Pancreas (tissue), 10 donors: ENCODE measurements around the gene UBE2L5. TPM values are rescaled to one million over a fixed set of nuclear protein-coding genes. Genes with fewer than 3 reads are reported as not detected.

Experiments used
- ATAC-seq, 4 donors: fragments of 200-7000 bp; cut with Tn5 transposase; one replicate each; pipeline versions ENCODE4 v1.8.0 to v1.9.1; 2020; ENCODE audit warnings: mild to moderate bottlenecking in 4 of 4, moderate library complexity in 4 of 4
- DNase-seq, 6 donors: peaks; one replicate each; pipeline ENCODE4 v3.0.0-alpha.2; 2020
- FAIRE-seq: peaks from 2 replicates; lab custom pipeline; 2012; peaks lifted over from hg19 to GRCh38; lab: Jason Lieb, UNC
- H3K27ac ChIP-seq, 4 donors: fragments of 200-600 bp; sonication (generic); 1 replicate in 3 of 4; 2 replicates in 1 of 4; pipeline versions ENCODE4 v1.5.0 to v1.8.0; 2020
- H3K27me3 ChIP-seq, 4 donors: fragments of 200-600 bp; one replicate each; pipeline ENCODE4 v1.8.0; 2021
- H3K36me3 ChIP-seq, 3 donors: fragments of 200-600 bp; sonication (generic) in 1 of 3; one replicate each; pipeline versions ENCODE4 v1.5.0 to v1.8.0; 2020 to 2021
- H3K4me1 ChIP-seq, 3 donors: fragments of 200-600 bp; one replicate each; pipeline ENCODE4 v1.8.0; 2021
- H3K4me3 ChIP-seq, 4 donors: fragments of 200-600 bp; sonication (generic) in 2 of 4; one replicate each; pipeline versions ENCODE4 v1.5.0 to v1.8.0; 2020 to 2021
- H3K9me3 ChIP-seq, 4 donors: fragments of 200-600 bp; one replicate each; pipeline ENCODE4 v1.8.0; 2021
- WGBS, 2 donors: extraction: QIAGEN DNeasy Blood & Tissue Kit; methylation state at CpG; one replicate each; pipeline ENCODE4 v1.1.7; 2013; 5-methylcytosine and 5-hydroxymethylcytosine counted together
- intact Hi-C, 3 donors: fragments of 100-400 bp; cut with DNase I; formaldehyde crosslinking; loops; one replicate each; pipeline versions ENCODE4 v1.11.1 to v1.14.2; 2022
- polyA plus RNA-seq, 2 donors: library from polyadenylated mRNA; stranded (reverse); fragments of 200-250 nt; gene quantifications; one replicate each; pipeline ENCODE4 v1.2.3, GENCODE V29; 2013
- total RNA-seq, 6 donors: library from RNA; stranded (reverse); fragmentation: NEBNext Ultra II Directional in 4 of 6; extraction: Animal tissue kit (Norgen Biotek cat#: 25700) in 4 of 6; gene quantifications; one replicate each; pipeline versions ENCODE4 v1.2.1 to v1.2.4, GENCODE V29; 2021 to 2023
- TF ChIP-seq, protein P1 (sequence below), 4 donors: fragments of 200-600 bp; sonication (generic) in 3 of 4; IDR thresholded peaks; one replicate each; pipeline versions ENCODE4 v1.5.0 to v1.8.0; 2021; ENCODE audit warnings: antibody characterized with exemption in 4 of 4
- donor health status: healthy with polysubstance abuse.
- donor health status: DM: no; HTN: no; CAD: no; lungs with moderate emphysema.
- donor health status: DM: no; HTN: no; CAD: no.
- donor health status: control.
- donor health status: control.
- donor health status: Bipolar disorder and iron deficiency.
- donor health status: DM: yes; HTN: yes; CAD: no.
- donor health status: DM: no; HTN: no; CAD: no.
- donor health status: DM: no; HTN: no; CAD: no.
- donor health status: DM: yes; HTN: yes; CAD: no.

Gene UBE2L5
- total and polyA plus RNA-seq, 8 donors, result 0.02 TPM; not detected in 7

DNA sequence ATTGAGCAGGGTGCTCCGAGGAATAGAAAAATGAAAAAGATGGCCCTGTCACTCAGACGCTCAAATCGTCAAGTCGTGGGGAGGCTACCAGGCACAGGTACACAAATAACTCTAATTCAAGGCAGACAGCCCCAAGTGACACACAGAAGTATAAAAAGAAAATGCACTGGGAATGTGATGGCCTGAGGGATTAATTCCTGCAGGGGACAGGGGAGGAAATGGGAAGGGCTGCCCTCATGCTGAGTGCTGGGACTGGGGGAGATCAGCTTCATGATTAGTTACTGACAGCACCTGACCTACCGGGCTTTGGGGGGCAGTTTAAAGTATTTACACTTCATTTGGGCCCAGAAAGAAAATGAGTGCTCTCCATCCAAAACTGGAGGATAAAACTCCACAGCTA, 20.9 kb upstream of the UBE2L5 start:
- WGBS, 2 donors, result 90 to 93% methylated on average over 5 of the region's 5 CpGs
- intact Hi-C loops, result no loop called here

DNA sequence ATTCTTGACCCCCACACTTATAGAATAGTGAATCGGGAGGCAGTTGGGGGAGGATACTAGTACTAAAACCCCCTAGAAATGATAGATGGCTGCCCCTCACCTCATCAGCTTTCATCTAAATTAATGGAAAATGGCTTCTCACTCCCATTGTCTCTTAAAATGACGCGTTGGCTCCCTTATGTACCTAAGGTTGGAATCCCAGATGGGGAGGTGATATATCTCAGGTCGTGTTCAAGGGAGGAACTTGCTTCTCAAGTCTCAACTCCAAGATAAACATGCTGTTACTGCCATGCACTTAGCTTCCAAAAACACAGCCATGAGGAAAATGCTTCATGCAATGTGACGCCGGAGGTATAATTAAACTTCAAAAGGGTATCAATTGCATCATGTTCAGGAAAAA, 18.8 kb upstream of the UBE2L5 start:
- H3K36me3 ChIP-seq, result no peaks in the 10 kb centered on the region
- FAIRE-seq, result no peak
- no peaks in the 10 kb centered on the region for H3K9me3 ChIP-seq
- H3K27ac ChIP-seq, result no peak overlapping the region
- DNase-seq, result no peak
- TF ChIP-seq, protein P1, sequence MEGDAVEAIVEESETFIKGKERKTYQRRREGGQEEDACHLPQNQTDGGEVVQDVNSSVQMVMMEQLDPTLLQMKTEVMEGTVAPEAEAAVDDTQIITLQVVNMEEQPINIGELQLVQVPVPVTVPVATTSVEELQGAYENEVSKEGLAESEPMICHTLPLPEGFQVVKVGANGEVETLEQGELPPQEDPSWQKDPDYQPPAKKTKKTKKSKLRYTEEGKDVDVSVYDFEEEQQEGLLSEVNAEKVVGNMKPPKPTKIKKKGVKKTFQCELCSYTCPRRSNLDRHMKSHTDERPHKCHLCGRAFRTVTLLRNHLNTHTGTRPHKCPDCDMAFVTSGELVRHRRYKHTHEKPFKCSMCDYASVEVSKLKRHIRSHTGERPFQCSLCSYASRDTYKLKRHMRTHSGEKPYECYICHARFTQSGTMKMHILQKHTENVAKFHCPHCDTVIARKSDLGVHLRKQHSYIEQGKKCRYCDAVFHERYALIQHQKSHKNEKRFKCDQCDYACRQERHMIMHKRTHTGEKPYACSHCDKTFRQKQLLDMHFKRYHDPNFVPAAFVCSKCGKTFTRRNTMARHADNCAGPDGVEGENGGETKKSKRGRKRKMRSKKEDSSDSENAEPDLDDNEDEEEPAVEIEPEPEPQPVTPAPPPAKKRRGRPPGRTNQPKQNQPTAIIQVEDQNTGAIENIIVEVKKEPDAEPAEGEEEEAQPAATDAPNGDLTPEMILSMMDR (IDR thresholded peaks at IDR 0.05), result no peak
- WGBS, 2 donors, result 80 to 85% methylated on average over 6 of the region's 6 CpGs
- no peaks in the 10 kb centered on the region for H3K27me3 ChIP-seq
- H3K4me3 ChIP-seq, result no peak overlapping the region
- no peak for ATAC-seq
- no peaks in the 10 kb centered on the region for H3K4me1 ChIP-seq
- intact Hi-C loops, result no loop called here

More for the DNA sequence above, 20.9 kb upstream of the UBE2L5 start:
- ATAC-seq, result no peak
- Histone ChIP-seq H3K4me3 (no peak overlapping the region), H3K27me3 (no peaks in the 10 kb centered on the region), H3K27ac (no peak overlapping the region), H3K9me3 (no peaks in the 10 kb centered on the region), H3K4me1 (peaks cover 0 to under 1% (median 0%) of the 10 kb centered on the region in 3 donors), H3K36me3 (no peaks in the 10 kb centered on the region)
- TF ChIP-seq, protein P1 (IDR thresholded peaks at IDR 0.05), result no peak
- DNase-seq, result no peak
- FAIRE-seq, result no peak

GRCh38 chr13:30404207-30404606, 18.1 kb upstream of the UBE2L5 start:
- Histone ChIP-seq H3K27ac (no peak overlapping the region), H3K36me3 (no peaks in the 10 kb centered on the region), H3K9me3 (no peaks in the 10 kb centered on the region), H3K4me1 (peaks cover 0 to 3% (median 0%) of the 10 kb centered on the region in 3 donors), H3K27me3 (no peaks in the 10 kb centered on the region), H3K4me3 (no peak overlapping the region)
- no peak for DNase-seq
- TF ChIP-seq, protein P1 (IDR thresholded peaks at IDR 0.05), result no peak
- no peak for FAIRE-seq
- ATAC-seq, result no peak
- 65 to 66% methylated on average over 5 of the region's 5 CpGs for WGBS, 2 donors
- intact Hi-C loops, result no loop called here

DNA sequence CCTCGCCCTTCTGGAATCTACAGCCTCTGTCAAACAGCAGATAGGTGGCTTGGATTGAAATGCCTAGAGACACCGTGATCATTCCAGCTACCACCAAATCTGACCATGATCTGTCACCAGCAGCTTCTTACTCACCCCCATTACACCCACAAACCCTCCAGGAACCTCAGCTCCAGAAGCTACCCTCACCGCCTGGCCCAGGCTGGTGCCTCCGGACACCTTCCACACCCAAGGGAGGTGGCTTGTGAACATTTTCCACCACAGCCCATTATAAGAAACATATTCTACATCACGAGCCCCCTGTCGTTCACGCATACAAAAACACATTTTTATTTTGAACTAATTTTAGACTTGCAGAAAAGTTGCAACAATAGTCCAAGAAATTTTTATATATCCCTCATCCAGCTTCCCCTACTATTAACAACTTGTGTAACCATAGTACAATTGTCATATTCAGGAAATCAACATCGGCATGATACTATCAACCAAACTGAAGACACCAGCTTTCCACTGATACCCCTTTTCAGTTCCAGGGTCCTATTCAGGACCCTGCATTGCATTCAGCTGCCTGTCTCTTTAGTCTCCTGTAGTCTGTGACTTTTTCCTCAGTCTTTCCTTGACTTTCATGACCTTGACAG, 15.4 kb upstream of the UBE2L5 start:
- WGBS, 2 donors, result 91 to 94% methylated on average over 8 of the region's 8 CpGs
- intact Hi-C loops, result no loop called here
- Histone ChIP-seq H3K4me1 (peaks cover 0 to 3% (median 0%) of the 10 kb centered on the region in 3 donors), H3K27ac (no peak overlapping the region), H3K4me3 (no peak overlapping the region), H3K27me3 (no peaks in the 10 kb centered on the region), H3K9me3 (no peaks in the 10 kb centered on the region), H3K36me3 (no peaks in the 10 kb centered on the region)
- no peak for ATAC-seq
- TF ChIP-seq, protein P1 (IDR thresholded peaks at IDR 0.05), result no peak
- FAIRE-seq, result no peak
- no peak for DNase-seq
